ENCODE data around the gene GET3.

GRCh38 chr19:12769689-12770088 is 32.4 kb downstream of the GET3 start:
- TF ChIP-seq, protein P1, sequence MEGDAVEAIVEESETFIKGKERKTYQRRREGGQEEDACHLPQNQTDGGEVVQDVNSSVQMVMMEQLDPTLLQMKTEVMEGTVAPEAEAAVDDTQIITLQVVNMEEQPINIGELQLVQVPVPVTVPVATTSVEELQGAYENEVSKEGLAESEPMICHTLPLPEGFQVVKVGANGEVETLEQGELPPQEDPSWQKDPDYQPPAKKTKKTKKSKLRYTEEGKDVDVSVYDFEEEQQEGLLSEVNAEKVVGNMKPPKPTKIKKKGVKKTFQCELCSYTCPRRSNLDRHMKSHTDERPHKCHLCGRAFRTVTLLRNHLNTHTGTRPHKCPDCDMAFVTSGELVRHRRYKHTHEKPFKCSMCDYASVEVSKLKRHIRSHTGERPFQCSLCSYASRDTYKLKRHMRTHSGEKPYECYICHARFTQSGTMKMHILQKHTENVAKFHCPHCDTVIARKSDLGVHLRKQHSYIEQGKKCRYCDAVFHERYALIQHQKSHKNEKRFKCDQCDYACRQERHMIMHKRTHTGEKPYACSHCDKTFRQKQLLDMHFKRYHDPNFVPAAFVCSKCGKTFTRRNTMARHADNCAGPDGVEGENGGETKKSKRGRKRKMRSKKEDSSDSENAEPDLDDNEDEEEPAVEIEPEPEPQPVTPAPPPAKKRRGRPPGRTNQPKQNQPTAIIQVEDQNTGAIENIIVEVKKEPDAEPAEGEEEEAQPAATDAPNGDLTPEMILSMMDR (IDR thresholded peaks at IDR 0.05; ENCODE audit: low read length): peak; percentile 17; the same call in 1 of the 2 replicates
- TF ChIP-seq EZH2 (optimal IDR thresholded peaks at IDR 0.05; ENCODE audit: low read depth, low read length): no peak

Measured in MM.1S (cell line).